LHCN-M2 (cell line): ENCODE results near the gene BAD. TPM values are rescaled to one million over a fixed set of nuclear protein-coding genes. Genes with fewer than 3 reads are reported as not detected.
A peak's percentile ranks its signal among the peaks of the same experiment; 100 is the strongest.

Experiments
- DNase-seq: peaks from one replicate; pipeline ENCODE4 v3.0.0-alpha.2; 2012; ENCODE audit warnings: low read depth
- total RNA-seq: library from RNA; depleted of rRNA; stranded (reverse); fragments of >200 nt; gene quantifications from 2 replicates; pipeline ENCODE4 v1.2.3, GENCODE V29; 2014

The BAD gene
- total RNA-seq, 1 experiment from 2014 or later, result 92.3 TPM

GRCh38 chr11:64297699-64298358 is 13.4 kb upstream of the BAD start:
- no peak for DNase-seq

- no peak for DNase-seq
Measured at GRCh38 chr11:64296830-64297698, 12.6 kb upstream of the BAD start.

GRCh38 chr11:64296236-64296635 is 11.8 kb upstream of the BAD start:
- no peak for DNase-seq

GRCh38 chr11:64295760-64296159 is 11.3 kb upstream of the BAD start:
- no peak for DNase-seq

GRCh38 chr11:64294774-64295173 is 10.3 kb upstream of the BAD start:
- no peak for DNase-seq

GRCh38 chr11:64292460-64293254 is 8.2 kb upstream of the BAD start:
- DNase-seq, result no peak

GRCh38 chr11:64291752-64292459 is 7.4 kb upstream of the BAD start:
- no peak for DNase-seq

GRCh38 chr11:64291262-64291751 is 6.8 kb upstream of the BAD start, which contains the start of gene KCNK4:
KCNK4 (plus strand) TSS chr11:64291302; CDS start chr11:64293019, 1,717 bp downstream.
- no peak for DNase-seq

- no peak for DNase-seq
Measured at GRCh38 chr11:64290352-64291261, 6.1 kb upstream of the BAD start.

GRCh38 chr11:64289002-64289564 is 4.6 kb upstream of the BAD start:
- no peak for DNase-seq

GRCh38 chr11:64288353-64288750 is 3.9 kb upstream of the BAD start:
- DNase-seq, result no peak

GRCh38 chr11:64287676-64288352 is 3.3 kb upstream of the BAD start:
- DNase-seq, result no peak

- no peak for DNase-seq
Measured at GRCh38 chr11:64286801-64287159, 2.3 kb upstream of the BAD start.

GRCh38 chr11:64285885-64286800 is 1.7 kb upstream of the BAD start:
- peak; percentile 19 for DNase-seq

- DNase-seq, result peak; percentile 56
Measured at GRCh38 chr11:64284962-64285884, 758 bp upstream of the BAD start, which contains the start of gene GPR137. GPR137 (plus strand) TSS chr11:64285848; CDS start chr11:64286525, 677 bp downstream.

GRCh38 chr11:64283092-64283491 is 1.4 kb downstream of the BAD start:
- no peak for DNase-seq
